ENCODE results near the gene TGM2. TPM values are rescaled to one million over a fixed set of nuclear protein-coding genes. Genes with fewer than 3 reads are reported as not detected.

The TGM2 gene
- total RNA-seq, 1 donor: 0.73 TPM

DNA sequence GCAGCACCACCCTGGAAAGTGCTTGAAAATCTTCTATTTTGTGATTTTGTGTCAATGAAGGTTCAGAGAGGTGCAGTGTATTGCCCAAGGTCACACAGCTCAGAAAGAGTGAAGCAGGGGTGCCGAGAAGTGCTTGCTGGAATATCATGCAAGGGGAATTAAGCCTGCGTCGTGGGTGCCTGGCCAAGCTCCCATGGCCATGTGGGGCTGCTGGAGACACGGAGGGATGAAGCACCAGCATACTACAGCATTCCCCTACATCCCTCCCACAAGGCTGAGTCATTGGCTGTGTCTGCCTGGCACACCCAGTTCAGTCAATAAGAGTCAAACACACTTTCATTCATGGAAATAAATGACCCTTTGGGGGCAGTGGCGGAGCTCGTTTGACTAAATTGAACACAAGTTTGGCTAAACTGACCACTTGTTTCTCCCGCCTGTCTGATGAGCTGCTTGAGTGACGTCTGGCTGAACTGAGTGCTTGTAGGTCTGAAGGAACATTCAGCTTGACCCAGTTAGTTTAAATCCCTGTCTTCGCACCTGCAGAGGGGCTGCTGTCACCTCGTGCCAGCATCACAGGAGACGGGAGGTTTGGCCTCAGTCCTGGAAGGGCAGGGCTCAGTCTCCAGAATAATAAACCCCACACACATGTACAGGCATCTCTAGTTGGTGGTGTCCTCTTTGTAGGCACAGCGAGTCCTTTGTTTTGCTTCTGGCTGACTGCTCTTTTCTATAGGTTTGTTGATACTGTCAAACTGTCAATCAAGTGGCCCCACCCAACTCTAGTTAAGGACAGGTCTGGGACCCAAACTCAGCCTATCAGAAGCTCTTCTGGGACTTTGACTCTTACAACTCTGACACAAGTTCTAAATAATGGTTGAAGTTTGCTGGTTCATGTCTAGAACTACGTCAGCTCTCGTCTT is 8.4 kb upstream of the TGM2 start:
- H3K27me3 ChIP-seq (ENCODE audit: insufficient read depth, low read length): no peaks in the 10 kb centered on the region
- H3K9me3 ChIP-seq (ENCODE audit: low read depth, low read length): no peaks in the 10 kb centered on the region
- H3K4me3 ChIP-seq (ENCODE audit: low read length): no peak overlapping the region
- peaks cover 38% of the 10 kb centered on the region for H3K4me1 ChIP-seq (ENCODE audit: insufficient read depth, low read length)

DNA sequence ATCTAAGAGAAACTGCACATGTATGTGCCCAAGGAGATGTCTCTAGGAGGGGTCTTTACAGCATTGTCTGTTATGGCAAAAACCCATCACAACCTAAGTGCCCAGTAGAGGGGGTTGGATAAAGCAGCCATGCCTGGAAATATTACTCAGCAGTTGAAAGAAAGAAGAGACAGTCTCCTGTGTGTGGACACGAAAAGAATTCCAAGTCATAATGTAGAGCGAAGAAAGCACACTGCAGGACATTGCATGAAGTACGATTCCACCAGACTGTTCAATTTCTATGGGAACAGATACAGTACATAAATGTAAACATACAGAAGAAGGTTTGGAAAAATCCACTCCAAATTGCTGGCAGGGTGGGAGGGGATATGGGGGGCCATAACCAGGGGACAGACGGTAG is 7.3 kb upstream of the TGM2 start:
- no peak overlapping the region for H3K4me3 ChIP-seq (ENCODE audit: low read length)
- no peaks in the 10 kb centered on the region for H3K27me3 ChIP-seq (ENCODE audit: insufficient read depth, low read length)
- H3K9me3 ChIP-seq (ENCODE audit: low read depth, low read length): no peaks in the 10 kb centered on the region
- H3K4me1 ChIP-seq (ENCODE audit: insufficient read depth, low read length): peaks cover 39% of the 10 kb centered on the region

DNA sequence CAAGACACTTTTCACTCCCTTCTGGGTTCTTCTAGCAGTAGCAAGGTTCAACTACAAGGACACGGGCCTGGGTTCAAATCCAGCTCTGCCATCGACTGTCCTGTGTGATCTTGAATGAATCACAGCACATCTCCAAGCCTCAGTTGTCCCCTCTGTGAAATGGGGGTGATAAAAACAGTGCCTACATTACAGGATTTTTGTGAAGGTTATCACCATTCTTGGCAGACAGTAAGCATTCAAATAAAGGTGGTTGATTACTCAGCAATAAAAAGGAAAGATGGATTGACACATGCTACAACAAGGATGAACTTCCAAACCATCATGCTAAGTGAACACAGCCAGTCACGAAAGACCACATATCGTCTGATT is 6.6 kb upstream of the TGM2 start:
- Histone ChIP-seq H3K4me1 (ENCODE audit: insufficient read depth, low read length) (peaks cover 47% of the 10 kb centered on the region), H3K9me3 (ENCODE audit: low read depth, low read length) (no peaks in the 10 kb centered on the region), H3K27me3 (ENCODE audit: insufficient read depth, low read length) (no peaks in the 10 kb centered on the region), H3K4me3 (ENCODE audit: low read length) (no peak overlapping the region)

DNA sequence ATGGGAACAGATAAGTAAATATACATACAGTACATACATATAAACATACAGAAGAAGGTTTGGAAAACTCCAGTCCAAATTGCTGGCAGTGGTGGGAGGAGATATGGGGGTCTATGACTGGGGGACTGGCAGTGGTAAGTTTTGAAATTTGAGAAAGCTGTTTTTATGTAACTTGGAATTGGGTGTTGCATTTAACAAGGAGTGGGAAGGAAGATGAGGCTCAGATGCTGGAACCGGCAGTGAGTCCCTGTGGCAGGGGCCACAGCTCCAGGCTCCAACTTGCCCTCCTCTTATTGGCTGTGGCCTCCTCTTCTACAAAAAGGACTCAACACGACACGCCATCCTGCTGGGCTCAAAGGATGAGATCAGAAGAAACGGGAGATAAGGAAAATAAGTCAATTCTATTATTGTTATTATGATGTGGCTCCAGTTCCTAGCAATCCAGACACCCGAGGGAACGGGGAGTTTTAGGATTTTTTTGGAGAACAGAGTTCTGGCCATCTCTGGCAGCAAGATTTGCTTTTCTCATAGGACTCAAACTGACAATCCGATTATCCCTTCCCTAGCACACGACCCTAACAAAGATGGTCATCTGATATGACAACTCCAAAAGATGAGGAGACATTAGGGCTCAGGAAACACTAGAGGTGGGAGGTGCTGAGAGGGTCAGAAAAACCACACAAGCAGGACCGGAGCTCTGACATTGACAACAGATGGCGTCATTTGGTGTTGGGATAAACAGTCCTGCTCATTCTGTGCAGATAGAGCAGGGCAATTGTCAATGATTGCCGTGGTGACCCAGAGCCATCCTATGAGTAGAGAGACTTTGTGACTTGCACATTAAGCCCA is 6.0 kb upstream of the TGM2 start:
- Histone ChIP-seq H3K4me3 (ENCODE audit: low read length) (no peak overlapping the region), H3K4me1 (ENCODE audit: insufficient read depth, low read length) (peaks cover 47% of the 10 kb centered on the region), H3K9me3 (ENCODE audit: low read depth, low read length) (no peaks in the 10 kb centered on the region), H3K27me3 (ENCODE audit: insufficient read depth, low read length) (no peaks in the 10 kb centered on the region)

DNA sequence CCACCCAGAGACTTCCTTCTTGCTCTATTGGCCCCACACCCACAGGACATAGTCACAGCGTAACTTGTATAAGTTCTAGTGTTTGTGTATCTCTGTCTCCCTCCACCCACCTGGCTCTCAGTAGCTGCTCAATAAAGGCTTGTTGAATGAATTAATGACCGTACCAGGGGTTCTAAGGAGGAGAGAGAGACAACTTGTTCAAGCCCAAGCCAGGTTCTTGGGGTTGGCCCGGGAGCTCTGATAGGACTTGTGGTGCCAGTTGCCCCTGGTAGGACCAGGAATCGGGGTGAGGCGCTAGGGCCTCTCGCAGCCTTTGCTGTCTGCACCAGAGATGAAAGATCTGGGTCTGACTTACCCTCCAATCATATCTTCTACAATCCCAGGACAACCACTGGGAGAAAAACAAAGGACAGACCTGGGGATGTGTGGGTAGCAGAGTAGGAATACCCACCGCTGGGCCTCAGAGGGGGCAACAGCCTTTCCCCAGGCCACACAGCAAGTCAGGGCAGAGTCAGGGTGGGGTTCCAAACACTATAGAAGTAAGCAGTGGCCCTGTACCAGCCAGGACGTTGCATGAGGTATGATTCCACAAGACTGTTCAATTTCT is 5.3 kb upstream of the TGM2 start:
- Histone ChIP-seq H3K27me3 (ENCODE audit: insufficient read depth, low read length) (no peaks in the 10 kb centered on the region), H3K4me3 (ENCODE audit: low read length) (no peak overlapping the region), H3K4me1 (ENCODE audit: insufficient read depth, low read length) (peaks cover 52% of the 10 kb centered on the region), H3K9me3 (ENCODE audit: low read depth, low read length) (no peaks in the 10 kb centered on the region)

DNA sequence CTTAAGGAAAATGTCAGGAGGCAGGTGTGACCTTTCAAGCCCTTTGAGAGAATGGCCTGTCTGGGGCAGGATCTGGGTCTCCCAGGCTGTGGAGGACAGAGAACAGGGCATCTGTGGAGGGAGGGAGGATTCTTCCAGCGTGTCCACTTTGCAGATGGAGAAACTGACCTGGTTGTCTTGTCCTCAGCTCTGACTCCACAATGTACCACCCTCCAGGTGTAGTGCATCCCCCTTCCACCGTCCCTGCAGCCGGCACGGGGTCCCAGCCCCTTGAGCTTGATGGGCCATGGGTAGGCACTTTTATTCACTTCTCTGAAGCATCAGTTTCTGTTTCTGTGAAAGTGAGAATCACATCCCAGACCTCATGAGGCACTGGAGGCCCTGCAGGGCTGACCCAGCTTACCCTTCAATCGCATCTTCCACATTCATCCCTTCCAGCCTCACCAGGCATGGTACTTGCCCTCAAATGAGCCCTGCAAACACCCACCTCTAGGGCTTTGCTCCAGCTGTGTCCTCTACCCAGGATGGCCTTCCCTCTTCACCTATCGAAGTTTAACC is 4.6 kb upstream of the TGM2 start:
- Histone ChIP-seq H3K9me3 (ENCODE audit: low read depth, low read length) (no peaks in the 10 kb centered on the region), H3K27me3 (ENCODE audit: insufficient read depth, low read length) (no peaks in the 10 kb centered on the region), H3K4me3 (ENCODE audit: low read length) (no peak overlapping the region), H3K4me1 (ENCODE audit: insufficient read depth, low read length) (peaks cover 56% of the 10 kb centered on the region)

DNA sequence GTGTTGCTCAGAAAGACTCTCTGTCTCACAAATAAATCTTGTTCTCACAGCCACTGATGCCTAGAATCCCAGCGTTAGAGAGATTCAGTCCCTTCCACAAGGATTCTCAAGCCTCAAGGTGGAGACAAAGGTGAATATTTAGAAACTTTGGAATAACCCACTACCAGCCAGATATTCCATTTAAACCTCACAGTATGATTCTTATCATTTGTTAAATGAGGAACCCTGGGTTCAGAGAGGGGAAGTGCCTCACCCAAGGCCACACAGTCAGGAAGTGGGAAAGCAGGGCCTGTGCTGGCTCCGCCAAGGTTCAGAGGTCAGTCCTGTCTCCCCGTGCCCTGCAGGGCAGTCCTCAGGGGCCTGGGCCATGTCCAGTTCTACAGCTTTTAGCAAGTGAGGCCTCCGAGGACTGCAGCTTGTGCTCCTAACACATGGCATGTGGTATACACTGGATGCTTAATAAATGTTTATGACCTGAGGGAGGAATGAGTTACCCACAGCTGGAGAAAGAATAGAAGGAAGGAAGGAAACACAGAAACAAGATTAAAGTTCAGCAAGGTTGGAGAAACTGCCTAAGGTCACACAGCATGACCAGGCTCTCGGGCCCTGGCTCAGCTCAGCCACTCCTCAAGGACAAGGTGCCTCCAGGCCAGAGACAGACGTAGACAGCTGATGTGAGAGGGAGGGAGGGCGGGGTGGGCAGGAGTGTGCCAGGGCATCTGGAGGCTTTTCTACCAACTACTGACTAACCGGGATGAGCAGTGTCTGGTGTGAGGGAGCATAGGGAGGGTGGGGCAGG is 3.9 kb upstream of the TGM2 start:
- Histone ChIP-seq H3K27me3 (ENCODE audit: insufficient read depth, low read length) (no peaks in the 10 kb centered on the region), H3K4me1 (ENCODE audit: insufficient read depth, low read length) (peaks cover 57% of the 10 kb centered on the region), H3K9me3 (ENCODE audit: low read depth, low read length) (no peaks in the 10 kb centered on the region), H3K4me3 (ENCODE audit: low read length) (no peak overlapping the region)

DNA sequence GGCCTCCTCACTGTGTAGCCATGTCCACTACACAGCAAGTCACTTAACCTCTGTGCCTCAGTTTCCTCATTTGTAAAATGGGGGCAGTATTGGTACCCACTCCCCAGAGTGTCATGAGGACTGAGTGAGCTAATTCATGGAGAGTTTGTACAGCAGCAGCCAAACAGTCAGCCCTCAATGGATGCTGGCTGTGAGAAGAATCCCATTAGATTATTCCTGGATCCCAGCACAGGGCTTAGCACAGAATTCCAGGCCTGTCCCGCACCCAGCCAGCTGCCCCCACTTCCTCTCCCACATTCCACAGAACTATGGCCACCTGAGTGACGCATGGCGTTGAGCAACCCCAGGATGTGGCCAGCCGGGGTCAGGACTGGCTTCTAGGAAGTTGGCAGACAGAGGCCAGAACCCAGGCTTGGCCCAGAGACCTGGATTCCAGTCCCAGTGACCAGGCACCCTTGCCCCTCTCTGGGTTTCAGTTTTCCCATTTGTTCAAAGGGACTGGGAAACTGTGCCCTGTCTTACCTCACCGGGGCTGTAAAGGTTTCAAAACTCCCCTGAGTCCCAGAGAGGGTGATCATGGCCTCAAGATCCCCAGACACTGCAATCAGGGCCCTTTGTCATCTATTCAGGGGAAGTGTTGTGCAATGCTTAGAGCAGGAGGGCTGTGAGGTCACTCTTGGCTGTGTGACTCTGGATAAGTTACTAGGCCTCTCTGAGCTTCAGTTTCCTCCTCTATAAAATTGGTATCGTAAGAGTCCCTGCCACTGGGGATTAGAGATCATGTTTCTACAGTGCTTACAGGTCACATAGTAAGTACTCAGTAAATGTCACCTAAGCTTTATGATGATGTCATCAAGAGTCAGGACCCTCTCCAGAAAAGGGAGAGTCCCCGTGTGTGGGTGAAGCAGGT is 3.0 kb upstream of the TGM2 start:
- H3K4me3 ChIP-seq (ENCODE audit: low read length): no peak overlapping the region
- H3K27me3 ChIP-seq (ENCODE audit: insufficient read depth, low read length): no peaks in the 10 kb centered on the region
- peaks cover 54% of the 10 kb centered on the region for H3K4me1 ChIP-seq (ENCODE audit: insufficient read depth, low read length)
- H3K9me3 ChIP-seq (ENCODE audit: low read depth, low read length): no peaks in the 10 kb centered on the region

DNA sequence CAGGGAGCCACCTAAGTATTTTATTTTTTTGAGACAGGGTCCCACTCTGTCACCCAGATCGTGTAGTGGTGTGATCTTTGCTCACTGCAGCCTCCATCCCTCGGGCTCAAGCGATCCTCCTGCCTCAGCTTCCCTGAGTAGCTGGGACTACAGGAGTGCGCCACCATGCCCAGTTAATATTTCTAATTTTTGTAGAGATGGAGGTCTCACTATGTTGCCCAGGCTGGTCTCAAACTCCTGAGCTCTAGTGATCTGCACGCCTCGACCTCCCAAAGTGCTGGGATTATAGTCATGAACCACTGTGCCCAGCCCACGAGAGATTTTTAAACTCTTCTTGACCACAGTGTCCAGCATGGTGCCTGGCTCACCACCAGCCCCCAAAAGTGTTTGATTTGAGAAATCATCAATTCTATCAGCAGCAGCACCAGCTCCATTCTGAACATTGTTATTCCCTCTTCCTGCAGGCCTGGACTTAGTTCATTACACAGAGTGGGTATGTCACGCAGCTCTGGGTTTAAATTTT is 2.3 kb upstream of the TGM2 start:
- peaks cover 54% of the 10 kb centered on the region for H3K4me1 ChIP-seq (ENCODE audit: insufficient read depth, low read length)

DNA sequence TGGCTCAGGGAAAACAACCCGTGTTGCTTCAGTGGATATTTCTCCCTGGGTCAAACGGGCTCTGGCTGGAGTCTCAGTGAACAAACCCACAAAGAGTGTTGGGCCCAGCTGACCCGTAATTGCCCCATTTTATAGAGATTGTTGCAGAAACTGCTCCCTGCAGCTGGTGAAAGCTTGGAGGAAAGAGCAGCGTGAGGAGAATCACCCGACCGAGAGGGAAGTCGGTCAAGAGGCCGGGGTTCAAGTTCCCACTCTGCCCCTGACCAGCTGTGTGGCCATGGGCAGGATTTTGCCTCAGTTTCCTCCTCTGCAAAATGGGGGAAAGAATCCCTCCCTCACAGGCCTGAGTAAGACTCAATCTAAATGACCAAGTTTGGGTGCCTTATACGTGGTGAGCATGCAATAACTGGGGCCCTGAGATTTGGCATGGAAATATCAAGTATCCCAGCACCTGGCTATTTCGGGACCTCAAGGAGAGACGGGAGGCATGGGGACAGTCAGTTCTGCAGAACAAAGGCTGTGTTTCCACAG is 1.7 kb upstream of the TGM2 start:
- H3K27me3 ChIP-seq (ENCODE audit: insufficient read depth, low read length): no peaks in the 10 kb centered on the region
- peaks cover 54% of the 10 kb centered on the region for H3K4me1 ChIP-seq (ENCODE audit: insufficient read depth, low read length)
- H3K9me3 ChIP-seq (ENCODE audit: low read depth, low read length): no peaks in the 10 kb centered on the region
- no peak overlapping the region for H3K4me3 ChIP-seq (ENCODE audit: low read length)

More for the DNA sequence above, 2.3 kb upstream of the TGM2 start:
- H3K27me3 ChIP-seq (ENCODE audit: insufficient read depth, low read length): no peaks in the 10 kb centered on the region
- H3K4me3 ChIP-seq (ENCODE audit: low read length): no peak overlapping the region
- H3K9me3 ChIP-seq (ENCODE audit: low read depth, low read length): no peaks in the 10 kb centered on the region

DNA sequence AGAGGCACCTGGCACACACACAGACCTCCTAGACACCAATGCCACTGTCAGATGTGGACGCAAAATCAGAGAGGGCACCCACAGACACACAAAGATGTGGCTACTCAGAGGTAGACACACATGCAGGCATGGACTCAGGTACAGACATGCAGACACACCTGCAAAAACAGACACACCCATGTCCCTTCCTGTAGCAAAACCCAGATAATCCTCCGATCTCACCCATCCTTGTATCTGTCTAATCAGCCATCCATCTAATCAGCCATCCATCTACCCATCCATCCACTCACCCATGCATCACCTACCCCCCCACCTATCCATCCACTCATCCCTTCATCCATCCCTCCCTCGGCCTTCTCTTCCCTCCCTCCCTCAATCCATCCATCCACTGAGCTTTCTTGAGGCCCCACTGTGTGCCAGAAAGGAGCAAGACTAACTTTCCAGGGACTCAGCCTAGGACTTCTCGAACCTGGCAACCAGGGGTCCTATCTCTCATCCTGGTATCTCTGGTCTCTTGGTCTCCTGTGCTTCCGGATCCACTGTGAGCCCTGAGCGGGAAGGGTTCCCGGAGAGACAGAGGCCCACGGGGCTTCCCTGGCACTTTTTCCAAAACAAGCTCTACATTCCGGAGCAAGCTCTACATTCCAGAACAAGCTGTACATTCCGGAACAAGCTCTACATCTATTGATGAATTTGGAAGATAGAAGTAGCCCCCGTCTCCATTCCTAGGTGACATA is 1.1 kb upstream of the TGM2 start:
- Histone ChIP-seq H3K4me1 (ENCODE audit: insufficient read depth, low read length) (peaks cover 54% of the 10 kb centered on the region), H3K9me3 (ENCODE audit: low read depth, low read length) (no peaks in the 10 kb centered on the region), H3K4me3 (ENCODE audit: low read length) (no peak overlapping the region), H3K27me3 (ENCODE audit: insufficient read depth, low read length) (no peaks in the 10 kb centered on the region)

DNA sequence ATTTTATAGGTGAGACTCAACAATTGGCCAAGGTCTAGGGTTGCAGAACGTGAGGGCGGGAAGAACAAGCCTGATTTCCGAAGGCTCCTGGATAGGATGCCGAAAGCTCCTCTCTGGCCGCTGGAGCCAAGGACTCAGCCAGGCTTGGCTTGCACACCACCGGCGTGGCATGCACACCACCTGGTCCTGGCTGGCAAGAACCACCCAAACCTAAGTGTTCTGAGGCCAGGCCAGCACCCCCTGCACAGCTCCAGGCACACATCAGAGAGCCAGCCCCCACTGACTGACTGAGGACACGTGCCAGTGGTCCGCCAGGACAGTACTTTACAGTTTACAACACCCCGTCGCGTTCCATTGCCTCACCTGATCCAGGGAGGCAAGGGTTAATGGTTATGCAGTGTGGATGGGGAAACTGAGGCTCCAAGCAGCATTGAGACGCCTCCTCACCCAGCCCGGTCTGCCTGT is 414 bp downstream of the TGM2 start:
- Histone ChIP-seq H3K27me3 (ENCODE audit: insufficient read depth, low read length) (no peaks in the 10 kb centered on the region), H3K4me3 (ENCODE audit: low read length) (no peak overlapping the region), H3K4me1 (ENCODE audit: insufficient read depth, low read length) (peaks cover 40% of the 10 kb centered on the region), H3K9me3 (ENCODE audit: low read depth, low read length) (no peaks in the 10 kb centered on the region)

Measured in mononuclear cell (primary cell).